ENCODE data around the gene ATF6.

DNA sequence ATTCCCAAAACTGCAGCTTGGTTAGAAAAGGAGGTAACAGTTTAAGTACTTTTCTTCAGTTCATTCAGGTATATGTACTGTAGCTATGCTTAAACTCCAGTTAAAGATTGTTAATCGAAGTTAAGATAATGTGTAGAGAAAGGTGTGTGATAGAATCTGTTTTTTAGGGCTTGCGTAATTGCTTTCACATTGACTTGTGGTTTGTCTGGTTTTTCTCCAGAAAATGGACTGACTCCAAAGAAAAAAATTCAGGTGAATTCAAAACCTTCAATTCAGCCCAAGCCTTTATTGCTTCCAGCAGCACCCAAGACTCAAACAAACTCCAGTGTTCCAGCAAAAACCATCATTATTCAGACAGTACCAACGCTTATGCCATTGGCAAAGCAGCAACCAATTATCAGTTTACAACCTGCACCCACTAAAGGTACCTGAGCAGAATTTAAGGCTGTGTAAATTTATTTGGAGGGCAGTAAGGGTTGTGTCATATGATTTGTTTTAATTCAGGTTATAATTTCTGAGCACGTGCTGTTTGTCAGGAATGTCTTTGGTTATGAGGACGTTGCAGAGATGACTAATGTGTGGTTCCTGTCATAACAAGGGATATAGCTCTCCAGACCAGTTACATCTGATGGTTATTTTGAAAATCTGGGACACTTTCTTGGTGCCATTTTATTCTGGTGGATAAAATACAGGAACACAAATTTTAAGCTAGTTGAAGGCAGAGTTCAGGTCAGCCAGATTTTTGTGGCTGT is 26.0 kb downstream of the ATF6 start:
- TF ChIP-seq POLR2A (IDR thresholded peaks at IDR 0.05; ENCODE audit: low read depth, low read length) (no peak), SPI1 (IDR thresholded peaks at IDR 0.05; ENCODE audit: low read depth, low read length) (no peak)

Data from GM12891 (cell line).